ENCODE data around the gene MDM2. TPM values are rescaled to one million over a fixed set of nuclear protein-coding genes. Genes with fewer than 3 reads are reported as not detected.

MDM2 gene
- total and polyA plus RNA-seq, 2 donors (not counting 1 experiment from before 2014, with no cell fraction given), result 46.6 to 240 TPM

GRCh38 chr12:68880660-68881325, 72.8 kb downstream of the MDM2 start:
- Histone ChIP-seq H3K27ac (ENCODE audit: insufficient read depth, low read length) (no peak overlapping the region), H3K9ac (ENCODE audit: insufficient read depth, low read length) (no peak overlapping the region), H3K79me2 (ENCODE audit: control insufficient read depth, insufficient read depth, low read length) (no peaks in the 10 kb centered on the region), H3K4me3 (replicated peaks in 1 of 4; ENCODE audit: control extremely low read depth in 1 of 4, insufficient read depth in 1 of 4, low read depth in 3 of 4, low read length in 4 of 4) (no peak overlapping the region), H2AFZ (ENCODE audit: low read length) (no peak overlapping the region), H3K27me3 (ENCODE audit: control insufficient read depth, insufficient read depth, low read length) (no peaks in the 10 kb centered on the region), H3K36me3 (ENCODE audit: control insufficient read depth, insufficient read depth, low read length) (no peaks in the 10 kb centered on the region), H4K20me1 (ENCODE audit: control insufficient read depth, extremely low read depth, insufficient read depth, low read length) (no peaks in the 10 kb centered on the region), H3K4me2 (ENCODE audit: extremely low read depth, insufficient read depth, low read length) (no peak overlapping the region), H3K9me3 (ENCODE audit: control insufficient read depth, insufficient read depth, low read depth, low read length) (no peaks in the 10 kb centered on the region), H3K4me1 (ENCODE audit: control insufficient read depth, extremely low read depth, insufficient read depth, low read length) (no peaks in the 10 kb centered on the region)
- no peak for DNase-seq (ENCODE audit: low read depth in 2 of 2)
- TF ChIP-seq CTCF (conservative IDR thresholded peaks at IDR 0.05 in 1 of 2, IDR thresholded peaks at IDR 0.05 in 1 of 2; ENCODE audit: low read depth in 1 of 2, low read length in 2 of 2) (no peak), EZH2 (IDR thresholded peaks at IDR 0.05; ENCODE audit: low read length, missing control alignments) (no peak)

- Histone ChIP-seq H3K27ac (ENCODE audit: insufficient read depth, low read length) (no peak overlapping the region), H3K36me3 (ENCODE audit: control insufficient read depth, insufficient read depth, low read length) (no peaks in the 10 kb centered on the region), H3K79me2 (ENCODE audit: control insufficient read depth, insufficient read depth, low read length) (no peaks in the 10 kb centered on the region), H2AFZ (ENCODE audit: low read length) (no peak overlapping the region), H3K4me1 (ENCODE audit: control insufficient read depth, extremely low read depth, insufficient read depth, low read length) (no peaks in the 10 kb centered on the region), H3K9ac (ENCODE audit: insufficient read depth, low read length) (no peak overlapping the region), H3K4me2 (ENCODE audit: extremely low read depth, insufficient read depth, low read length) (no peak overlapping the region), H3K9me3 (ENCODE audit: control insufficient read depth, insufficient read depth, low read depth, low read length) (no peaks in the 10 kb centered on the region), H3K27me3 (ENCODE audit: control insufficient read depth, insufficient read depth, low read length) (no peaks in the 10 kb centered on the region), H4K20me1 (ENCODE audit: control insufficient read depth, extremely low read depth, insufficient read depth, low read length) (no peaks in the 10 kb centered on the region), H3K4me3 (replicated peaks in 1 of 4; ENCODE audit: control extremely low read depth in 1 of 4, insufficient read depth in 1 of 4, low read depth in 3 of 4, low read length in 4 of 4) (no peak overlapping the region)
- DNase-seq (ENCODE audit: low read depth in 2 of 2), result no peak
- TF ChIP-seq EZH2 (IDR thresholded peaks at IDR 0.05; ENCODE audit: low read length, missing control alignments) (no peak), CTCF (conservative IDR thresholded peaks at IDR 0.05 in 1 of 2, IDR thresholded peaks at IDR 0.05 in 1 of 2; ENCODE audit: low read depth in 1 of 2, low read length in 2 of 2) (no peak)
Measured at GRCh38 chr12:68882251-68882964, 74.4 kb downstream of the MDM2 start.

- H3K27me3 ChIP-seq (ENCODE audit: control insufficient read depth, insufficient read depth, low read length), result no peaks in the 10 kb centered on the region
- H4K20me1 ChIP-seq (ENCODE audit: control insufficient read depth, extremely low read depth, insufficient read depth, low read length), result no peaks in the 10 kb centered on the region
- H3K36me3 ChIP-seq (ENCODE audit: control insufficient read depth, insufficient read depth, low read length), result no peaks in the 10 kb centered on the region
- no peaks in the 10 kb centered on the region for H3K9me3 ChIP-seq (ENCODE audit: control insufficient read depth, insufficient read depth, low read depth, low read length)
- no peaks in the 10 kb centered on the region for H3K4me1 ChIP-seq (ENCODE audit: control insufficient read depth, extremely low read depth, insufficient read depth, low read length)
- no peak overlapping the region for H3K9ac ChIP-seq (ENCODE audit: insufficient read depth, low read length)
- DNase-seq (ENCODE audit: low read depth in 2 of 2), result no peak
- no peak overlapping the region for H3K27ac ChIP-seq (ENCODE audit: insufficient read depth, low read length)
- TF ChIP-seq EZH2 (IDR thresholded peaks at IDR 0.05; ENCODE audit: low read length, missing control alignments), result no peak
- TF ChIP-seq CTCF (conservative IDR thresholded peaks at IDR 0.05 in 1 of 2, IDR thresholded peaks at IDR 0.05 in 1 of 2; ENCODE audit: low read depth in 1 of 2, low read length in 2 of 2), result no peak
- no peak overlapping the region for H3K4me3 ChIP-seq (replicated peaks in 1 of 4; ENCODE audit: control extremely low read depth in 1 of 4, insufficient read depth in 1 of 4, low read depth in 3 of 4, low read length in 4 of 4)
- H2AFZ ChIP-seq (ENCODE audit: low read length), result no peak overlapping the region
- no peak overlapping the region for H3K4me2 ChIP-seq (ENCODE audit: extremely low read depth, insufficient read depth, low read length)
- no peaks in the 10 kb centered on the region for H3K79me2 ChIP-seq (ENCODE audit: control insufficient read depth, insufficient read depth, low read length)
Measured at GRCh38 chr12:68883151-68883550, 75.2 kb downstream of the MDM2 start.
